ENCODE data around the gene ZFYVE27.

Gene ZFYVE27

DNA sequence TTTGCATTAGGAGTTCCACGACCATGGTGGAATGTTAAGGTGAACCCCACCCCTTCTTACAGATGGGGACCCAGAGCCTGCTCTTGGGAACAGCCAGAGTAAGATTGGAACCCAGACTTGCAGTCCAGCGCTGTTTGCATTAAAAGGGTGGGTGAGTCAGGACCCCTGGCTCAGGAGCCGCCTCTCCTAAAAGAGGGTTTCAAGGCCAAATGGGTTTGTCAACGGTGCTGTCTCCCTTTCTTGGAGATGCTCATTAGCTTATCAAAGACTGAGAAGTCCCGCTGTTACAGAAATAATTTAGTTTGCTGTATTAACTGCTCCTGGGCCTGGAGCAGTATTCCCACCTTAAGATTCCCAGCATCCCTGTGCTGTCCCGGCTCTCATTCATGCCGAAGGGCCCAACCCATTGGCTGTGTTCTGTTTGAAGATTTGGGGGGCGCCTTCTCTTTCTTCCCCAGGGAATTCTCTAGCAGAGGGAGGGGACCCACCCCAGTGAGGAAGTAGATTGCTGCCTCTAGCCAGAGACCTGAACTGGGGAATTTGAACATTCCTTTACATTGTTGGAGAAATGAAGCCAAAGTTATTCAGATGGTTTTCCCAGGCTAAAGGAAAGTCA is 21.6 kb upstream of the ZFYVE27 start:
- DNase-seq, result no peak

DNA sequence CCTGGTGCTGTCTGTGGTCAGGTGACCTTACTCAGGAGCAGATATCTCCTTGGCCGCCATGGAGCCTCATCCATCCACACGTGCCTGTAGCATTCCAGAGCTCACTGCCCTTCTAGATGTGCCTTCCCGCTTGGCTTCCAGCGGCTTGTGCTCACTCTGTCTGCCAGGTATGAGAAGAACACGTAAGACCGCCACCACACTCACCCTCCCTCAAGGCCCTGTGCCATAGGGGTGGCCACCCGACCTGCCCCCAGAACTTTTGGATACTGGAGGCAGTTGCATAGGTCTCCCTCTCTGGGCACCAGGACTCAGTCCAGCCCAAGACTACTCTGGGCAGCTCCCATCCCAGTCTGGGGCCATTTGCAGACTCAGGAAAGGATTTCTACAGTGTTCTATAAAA is 19.3 kb upstream of the ZFYVE27 start:
- DNase-seq, result no peak

DNA sequence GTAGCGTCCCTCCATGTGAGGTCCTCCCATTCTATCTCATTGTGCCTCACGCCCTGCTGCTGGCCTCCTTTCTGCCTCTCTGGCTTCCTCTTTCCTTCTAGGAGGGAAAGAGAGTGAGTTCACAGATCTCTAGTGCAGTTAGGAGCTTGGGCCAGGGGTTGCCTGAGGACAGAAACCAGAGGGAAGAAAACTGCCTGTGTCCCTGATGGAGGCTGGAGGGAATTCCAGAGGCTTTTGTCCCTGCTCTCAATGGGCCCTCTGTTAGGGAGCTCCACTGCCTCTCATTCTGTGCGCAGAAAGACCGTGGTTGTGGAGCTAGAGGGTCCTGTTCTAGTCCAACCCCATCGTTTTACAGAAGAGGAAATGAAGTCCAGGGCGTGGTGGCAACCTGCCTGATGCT is 18.8 kb upstream of the ZFYVE27 start:
- no peak for DNase-seq

DNA sequence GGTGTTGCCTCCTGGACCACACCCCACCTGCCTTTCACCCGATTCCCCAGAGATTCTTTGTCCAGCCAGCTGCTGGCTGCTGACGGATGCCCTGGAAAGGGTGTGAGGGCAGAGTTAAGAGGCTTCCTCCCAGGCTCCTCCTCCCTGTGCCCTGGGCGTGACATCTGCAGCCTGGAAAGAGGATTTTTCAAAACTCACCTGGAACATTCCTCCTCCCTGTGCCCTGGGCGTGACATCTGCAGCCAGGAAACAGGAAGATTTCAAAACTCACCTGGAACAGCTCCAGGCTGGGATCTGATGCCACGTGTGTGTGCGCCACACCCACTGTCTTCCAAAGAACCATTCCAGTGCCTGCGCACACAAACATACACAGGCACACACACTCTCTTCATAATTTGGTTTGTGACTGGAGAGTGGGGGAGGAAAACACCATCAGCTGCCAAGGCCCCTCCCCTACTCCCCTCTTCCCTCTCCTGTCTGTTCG is 18.2 kb upstream of the ZFYVE27 start:
- DNase-seq, result no peak

DNA sequence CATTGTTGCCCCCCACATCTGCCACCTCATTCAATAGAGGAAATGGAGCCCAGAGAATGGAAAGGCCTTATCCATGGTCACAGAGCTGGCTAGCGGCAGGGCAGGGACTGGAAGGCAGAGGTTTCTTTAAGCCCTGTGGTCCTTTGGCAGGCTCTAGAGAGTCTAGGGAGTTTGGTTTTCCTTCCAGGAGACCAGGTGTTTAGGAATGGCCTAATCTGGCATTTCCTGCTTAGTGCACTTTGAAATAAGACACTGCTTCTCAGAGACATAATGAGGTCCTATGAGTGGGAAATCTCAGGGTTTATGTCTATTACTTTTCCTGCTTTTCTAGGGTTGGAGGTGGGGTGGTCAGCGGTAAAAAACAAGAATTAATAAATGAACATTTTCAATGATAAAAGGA is 17.3 kb upstream of the ZFYVE27 start:
- no peak for DNase-seq

DNA sequence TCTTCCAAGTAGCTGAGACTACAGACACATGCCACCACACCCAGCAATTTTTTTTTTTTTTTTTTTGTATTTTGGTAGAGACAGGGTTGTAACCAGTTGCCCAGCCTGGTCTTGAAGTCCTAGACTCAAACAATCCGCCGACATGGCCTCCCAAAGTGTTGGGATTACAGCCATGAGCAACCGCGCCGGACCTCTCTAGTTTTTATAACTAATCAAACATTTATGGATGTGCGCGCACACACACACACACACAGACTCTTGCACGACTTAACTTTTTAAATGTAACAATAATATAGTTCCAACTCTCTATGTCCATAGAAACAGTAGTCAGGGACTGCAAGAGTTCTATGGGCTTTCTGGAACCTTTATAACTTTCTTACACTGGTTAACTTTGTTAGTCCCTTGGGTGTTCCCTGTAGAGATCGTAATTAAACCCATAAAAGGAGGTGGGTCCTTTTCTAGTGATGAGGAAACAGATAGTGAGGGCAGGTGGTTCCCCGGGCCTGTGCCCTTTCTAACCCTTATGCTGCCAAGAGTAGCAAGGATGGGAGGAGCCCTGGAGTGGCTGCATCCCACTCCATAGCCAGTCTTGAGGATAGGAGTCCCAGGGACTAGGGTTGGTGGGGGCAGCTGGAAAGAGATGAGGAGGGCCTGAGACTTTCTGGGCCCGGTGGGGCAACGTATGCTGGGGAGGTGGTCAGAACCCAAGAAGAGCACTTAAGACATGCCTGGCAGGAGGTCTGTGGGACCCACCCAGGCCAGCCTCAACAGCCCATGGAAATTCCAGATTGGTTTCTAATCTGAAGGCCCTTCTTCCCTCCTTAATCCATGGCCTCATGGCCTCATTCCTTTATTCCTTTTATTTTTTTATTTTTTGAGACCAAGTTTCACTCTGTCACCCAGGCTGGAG is 14.8 kb upstream of the ZFYVE27 start:
- no peak for DNase-seq

DNA sequence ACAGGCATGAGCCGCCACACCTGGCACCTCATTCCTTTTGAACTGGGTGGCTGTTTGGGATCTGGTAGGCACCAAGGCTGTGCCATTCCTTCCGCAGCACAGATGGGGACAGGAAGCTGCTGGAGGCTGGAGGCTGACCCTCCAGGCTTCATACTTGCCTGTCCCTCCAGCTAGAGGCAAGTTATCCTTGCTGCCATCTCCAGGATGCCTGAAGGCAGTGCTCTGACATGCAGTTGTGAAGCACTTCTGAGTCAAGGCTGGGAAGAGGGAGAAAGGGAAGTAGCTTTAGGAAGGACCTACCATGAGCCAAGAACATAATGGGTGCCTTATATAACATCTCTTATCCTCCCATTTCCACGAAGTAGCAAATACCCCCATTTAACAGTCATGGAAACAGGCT is 13.9 kb upstream of the ZFYVE27 start:
- DNase-seq, result no peak

DNA sequence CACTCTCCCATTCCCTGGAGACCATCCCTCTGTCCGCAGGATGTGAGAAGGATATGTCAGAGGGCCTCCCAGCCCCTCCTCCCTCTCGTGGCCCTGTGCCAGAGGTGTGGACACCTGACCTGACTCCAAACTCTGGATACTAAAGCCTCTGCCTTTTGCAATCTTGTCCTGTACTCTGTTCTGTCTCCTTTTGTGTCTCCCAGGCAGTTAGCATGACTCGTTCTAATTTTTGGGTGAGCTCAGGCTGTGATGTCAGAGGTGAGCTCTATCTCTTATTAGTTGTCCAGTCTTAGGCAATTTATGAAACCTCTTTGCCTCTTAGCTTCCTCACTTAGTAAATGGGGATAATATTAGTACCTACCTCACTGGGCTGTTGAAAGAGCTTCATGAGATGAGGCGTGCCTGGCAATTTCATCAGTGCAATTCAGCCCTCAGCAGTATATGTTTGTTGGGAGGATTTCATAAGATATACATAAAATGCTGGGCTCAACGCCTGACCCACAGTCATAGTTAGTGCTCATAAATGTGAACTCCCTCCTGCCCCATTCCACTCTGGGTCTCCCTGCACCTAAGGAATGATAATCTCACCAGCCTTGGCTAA is 12.5 kb upstream of the ZFYVE27 start:
- no peak for DNase-seq

DNA sequence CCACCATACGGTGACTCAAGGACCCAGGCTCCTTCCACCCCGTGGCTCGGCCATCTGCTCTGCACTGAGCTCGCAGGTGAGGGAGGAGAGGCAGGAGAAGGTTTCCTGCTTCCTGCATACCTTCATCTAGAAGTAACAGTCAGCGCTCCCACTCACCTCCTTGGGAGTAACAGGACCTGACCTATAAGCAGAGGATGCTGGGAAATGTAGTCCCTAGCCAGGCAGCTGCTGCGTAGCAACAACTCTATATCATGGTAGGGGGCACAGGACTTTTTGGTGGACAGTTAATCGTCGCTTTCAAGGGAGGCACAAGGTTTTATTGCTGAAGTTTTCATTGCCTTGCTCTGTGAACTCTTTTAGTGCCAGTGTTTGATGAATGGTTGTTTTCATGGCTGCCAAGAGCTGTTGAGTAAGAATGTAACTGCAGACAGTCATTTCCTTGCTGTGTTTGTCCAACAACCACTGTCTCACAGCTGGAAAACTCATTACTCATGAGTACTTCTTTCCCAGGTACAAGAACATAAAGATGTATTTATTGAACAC is 10.2 kb upstream of the ZFYVE27 start:
- DNase-seq, result no peak

DNA sequence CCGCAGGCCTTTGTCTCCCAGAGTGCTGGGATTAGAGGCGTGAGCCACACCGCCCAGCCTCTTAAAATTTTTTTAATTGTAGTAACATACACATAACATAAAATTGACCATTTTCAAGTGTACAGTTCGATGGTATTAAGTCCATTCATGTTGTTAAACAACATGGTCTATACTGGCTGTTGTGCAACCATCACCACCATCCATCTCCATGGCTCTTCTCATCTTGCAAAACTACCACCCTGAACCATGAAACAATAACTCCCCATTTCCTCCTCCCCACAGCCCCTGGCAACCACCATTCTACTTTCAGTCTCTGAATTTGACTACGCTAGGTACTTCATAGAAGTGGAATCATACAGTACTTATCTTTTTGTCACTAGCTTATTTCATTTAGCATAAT is 7.9 kb upstream of the ZFYVE27 start:
- DNase-seq, result no peak

DNA sequence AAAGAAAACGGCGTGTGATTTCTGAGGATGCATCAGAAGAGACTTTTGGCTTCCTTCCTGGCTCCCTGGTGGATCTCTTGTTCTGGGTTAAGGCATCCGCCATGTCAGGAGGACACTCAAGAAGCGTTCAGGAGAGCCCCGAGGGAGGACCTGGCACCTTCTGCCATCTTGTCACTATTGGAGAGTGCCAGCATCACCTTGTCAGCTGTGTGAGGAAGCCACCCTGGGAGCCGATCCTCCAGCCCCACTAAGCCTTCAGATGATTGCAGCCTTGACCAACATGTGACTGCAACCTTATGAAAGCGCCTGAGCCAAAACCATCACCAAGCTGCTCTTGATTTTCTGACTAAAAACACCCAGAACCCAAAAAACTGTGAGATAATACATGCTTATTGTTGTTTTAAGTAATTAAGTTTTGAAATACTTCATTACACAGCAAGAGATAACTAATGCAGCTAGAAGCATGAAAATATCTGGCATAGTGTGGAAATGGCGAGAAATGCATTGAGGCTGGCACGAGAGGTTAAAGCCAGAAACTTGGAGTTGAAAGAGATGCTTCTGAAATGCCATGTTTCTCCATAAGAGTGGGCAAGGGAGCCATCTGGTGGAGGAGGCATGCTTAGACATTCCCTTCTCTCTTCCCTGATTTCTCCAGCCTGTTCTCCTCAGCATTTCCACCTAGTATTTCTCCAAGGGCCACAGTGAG is 5.4 kb upstream of the ZFYVE27 start:
- DNase-seq, result peak; percentile 8

DNA sequence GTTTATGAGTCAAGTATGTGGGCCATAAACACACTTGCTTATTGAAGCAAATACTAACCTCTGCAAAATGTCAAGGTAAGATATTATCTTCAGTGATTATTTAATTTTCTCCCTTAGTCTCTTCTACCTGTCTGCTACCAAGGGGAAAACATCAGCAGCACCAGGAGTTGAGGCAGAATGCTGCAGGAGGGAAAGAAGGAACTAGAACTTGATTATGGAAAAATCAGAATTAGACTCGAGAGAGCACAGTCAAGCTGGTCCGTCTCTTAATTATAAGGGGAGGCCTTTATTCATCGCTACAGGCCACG is 4.9 kb upstream of the ZFYVE27 start:
- no peak for DNase-seq

DNA sequence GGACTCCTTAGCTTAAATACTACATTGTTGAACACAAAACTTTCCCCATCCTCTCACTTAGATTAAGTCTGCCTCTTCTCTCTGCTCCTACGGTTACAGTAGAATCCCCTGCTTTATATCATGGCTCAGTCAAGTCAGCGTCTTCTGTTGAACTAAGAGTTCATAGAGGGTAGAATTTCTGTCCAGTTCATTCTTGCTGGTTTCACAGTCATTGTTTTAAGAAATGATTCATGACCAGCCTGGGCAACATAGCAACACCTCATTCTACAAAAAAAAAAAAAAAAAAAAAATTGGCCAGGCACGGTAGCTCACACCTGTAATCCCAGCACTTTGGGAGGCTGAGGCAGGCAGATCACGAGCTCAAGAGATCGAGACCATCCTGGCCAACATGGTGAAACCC is 3.7 kb upstream of the ZFYVE27 start:
- DNase-seq, result no peak

DNA sequence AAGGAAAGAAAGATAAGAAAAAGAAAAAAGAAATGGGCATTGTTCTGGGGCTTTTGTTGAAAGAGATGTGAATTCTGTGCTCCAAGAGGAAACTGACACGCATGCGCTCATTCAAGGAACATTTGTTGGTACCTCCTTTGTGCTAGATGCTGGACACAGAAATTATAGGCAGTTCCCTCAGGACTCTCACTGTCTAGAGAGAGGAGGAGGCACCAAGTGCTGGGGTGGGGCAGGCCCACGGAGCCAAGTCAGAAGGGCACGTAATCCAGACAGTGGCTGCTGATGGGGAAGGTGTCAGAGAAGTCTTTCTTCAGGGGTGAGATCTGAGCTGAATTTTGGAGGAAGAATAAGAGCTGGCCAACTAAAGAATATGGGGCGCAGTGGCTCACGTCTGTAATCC is 2.9 kb upstream of the ZFYVE27 start:
- DNase-seq, result no peak

DNA sequence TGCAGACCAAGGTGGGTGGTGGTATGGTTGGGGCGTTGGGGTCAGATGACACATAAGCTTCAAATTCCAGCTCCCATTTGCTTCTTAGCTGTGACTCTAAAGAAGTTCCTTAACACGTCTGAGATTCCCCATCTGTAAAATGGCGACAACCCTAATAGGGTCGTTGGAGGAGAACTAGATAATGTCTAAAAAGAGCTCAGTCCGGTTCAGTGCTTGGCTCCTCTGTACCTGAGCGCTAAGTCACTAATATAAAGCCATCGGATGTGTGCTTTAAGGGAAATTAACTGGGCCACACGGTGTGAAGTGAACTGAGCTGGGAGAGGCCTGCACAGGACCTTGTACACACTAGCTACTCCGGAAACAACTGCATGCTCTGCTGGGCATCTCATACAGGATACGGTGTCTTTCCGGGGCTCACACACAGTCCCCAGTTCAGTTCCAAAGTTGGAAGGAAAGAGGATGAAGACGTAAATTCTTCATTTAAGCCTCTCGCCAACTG is 476 bp upstream of the ZFYVE27 start:
- DNase-seq, result no peak

DNA sequence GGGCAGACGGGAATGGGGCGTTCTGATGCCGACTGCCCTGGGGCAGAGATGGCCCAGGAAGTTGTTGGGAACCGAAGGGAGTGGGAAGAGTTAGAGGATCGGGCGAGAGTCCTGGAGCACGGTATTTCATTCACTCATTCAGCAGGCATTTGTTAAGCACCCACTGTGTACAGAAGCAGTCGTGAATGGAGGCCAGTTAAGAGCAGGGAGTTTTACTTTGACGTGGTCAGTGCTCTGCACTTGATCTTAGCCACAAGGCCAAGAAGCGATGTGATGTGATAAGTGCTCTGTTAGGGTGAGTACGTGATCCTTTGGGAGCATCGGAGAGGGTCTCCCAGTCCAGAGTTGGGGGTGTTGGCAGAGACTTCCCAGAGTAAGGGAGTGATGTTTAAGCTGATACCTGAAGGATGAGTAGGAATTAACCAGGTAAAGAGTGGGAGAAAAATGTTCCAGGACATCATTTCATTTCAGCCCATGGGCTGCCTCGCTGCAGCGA is 890 bp downstream of the ZFYVE27 start:
- DNase-seq, result no peak

DNA sequence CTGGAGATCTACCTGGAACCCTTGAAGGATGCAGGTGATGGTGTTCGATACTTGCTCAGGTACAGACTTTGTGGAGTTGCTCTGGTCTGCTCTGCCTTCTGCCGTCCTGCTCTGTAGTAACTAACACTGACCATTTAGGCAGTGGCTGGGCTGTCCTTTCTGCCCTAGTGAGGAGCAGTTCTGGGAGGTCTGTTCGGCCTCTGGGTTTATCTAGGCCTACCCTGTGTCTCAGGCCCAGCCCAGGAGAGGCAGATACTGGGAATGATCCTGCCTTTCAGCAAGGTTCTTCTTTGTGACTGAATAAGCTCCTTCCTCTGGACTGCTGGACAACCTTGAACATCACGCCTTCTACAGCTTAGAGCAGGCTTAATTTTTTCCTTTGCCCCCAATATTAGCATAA is 1.7 kb downstream of the ZFYVE27 start:
- DNase-seq, result no peak

DNA sequence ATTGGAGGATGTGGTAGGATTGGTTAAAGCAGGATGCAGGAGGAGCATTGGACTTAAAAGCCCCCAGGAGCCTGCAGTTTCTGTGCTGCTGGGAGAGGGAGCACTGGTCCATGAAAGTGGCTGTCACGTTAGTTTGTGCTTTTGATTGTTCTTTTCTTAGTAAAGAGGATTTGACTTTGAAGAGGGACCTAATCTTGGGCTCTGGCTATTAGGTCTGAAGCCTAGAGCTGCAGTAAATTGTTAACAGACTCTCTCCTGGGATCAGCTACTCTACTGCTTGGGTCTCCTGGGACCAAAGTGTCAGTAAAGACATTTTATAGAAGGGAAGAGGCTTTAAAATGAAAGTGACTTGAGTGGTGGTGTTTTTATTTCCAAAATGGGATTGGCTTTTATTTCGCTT is 3.7 kb downstream of the ZFYVE27 start:
- no peak for DNase-seq

DNA sequence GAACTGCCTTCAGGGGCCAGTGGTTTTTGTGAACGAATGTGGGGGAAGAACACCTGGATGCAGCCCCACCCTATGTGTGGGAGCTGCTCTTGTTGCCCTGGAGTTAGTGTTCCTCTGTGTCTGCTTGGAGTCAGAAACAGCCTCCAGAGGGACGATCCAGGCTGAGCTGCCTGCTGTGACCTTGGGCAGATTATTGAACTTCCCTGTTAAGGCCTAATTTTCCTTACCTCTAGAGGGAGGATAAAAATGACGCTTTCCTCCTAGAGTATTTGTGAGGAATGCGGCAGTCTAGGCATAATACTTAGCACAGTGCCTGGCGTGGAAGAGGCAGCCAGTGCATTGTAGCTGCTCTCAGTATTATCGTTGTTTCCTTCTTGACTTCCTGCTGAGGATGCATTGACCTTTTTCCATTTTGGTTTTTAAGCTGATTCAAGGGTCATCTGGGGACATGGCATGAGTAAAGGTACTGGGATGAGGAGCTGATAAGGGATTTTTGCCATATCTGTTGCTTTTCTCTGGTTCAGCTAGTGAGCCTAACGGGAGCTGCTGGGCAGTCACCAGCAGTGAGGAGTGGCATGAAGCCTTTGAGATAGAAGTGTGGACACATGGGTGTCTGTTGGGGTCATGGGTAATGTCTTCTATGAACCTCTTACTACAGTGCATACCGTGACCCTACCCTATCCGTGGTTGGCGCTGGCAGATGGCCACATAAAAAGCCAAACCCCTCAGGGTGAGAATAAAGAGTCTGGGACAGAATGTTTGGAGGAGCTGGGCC is 6.4 kb downstream of the ZFYVE27 start:
- no peak for DNase-seq

DNA sequence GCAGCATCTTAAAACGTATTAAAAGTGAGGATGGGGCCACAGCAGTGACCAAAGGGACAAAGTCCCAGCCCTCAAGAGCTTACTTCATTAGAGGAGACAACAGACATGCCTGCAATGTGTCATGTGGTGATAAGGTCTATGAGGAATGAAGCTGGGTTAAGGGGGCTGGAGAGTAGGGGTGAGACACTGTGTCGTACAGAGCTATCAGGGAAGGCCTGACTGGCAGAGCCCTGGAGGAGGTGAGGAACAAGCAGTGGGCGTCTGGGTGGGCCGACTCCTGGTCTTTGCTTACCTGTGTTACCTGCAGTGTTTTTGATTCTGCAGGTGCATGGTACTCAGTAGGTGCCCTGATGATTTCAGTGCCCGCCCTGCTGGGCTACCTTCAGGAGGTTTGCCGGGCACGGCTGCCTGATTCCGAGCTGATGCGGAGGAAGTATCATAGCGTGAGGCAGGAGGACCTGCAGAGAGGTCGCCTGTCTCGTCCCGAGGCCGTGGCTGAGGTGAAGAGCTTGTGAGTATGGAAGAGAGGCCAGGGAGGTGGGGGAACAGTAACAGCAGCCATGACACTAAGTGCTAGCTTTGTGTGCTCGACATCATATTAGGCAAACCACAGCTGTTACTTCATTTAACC is 7.6 kb downstream of the ZFYVE27 start:
- DNase-seq, result no peak

DNA sequence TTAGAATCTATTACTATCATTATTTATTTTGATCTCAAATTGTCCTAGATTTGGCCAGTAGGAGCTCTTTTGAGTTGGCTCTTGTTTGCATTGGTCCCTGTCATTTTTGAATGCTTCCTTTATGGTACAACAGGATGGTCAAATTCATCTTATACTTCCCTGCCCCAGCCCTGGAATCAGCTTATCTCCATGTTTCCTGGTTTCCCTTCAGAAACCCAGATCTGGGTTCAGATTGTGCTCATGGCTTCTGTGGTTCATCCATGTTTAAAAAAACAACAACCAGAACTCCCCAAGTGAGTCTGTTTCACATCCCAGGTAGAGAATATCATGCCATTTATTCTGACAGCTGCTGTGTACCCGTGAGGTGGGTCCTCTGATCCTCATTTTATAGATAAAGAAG is 10.6 kb downstream of the ZFYVE27 start:
- DNase-seq, result no peak

DNA sequence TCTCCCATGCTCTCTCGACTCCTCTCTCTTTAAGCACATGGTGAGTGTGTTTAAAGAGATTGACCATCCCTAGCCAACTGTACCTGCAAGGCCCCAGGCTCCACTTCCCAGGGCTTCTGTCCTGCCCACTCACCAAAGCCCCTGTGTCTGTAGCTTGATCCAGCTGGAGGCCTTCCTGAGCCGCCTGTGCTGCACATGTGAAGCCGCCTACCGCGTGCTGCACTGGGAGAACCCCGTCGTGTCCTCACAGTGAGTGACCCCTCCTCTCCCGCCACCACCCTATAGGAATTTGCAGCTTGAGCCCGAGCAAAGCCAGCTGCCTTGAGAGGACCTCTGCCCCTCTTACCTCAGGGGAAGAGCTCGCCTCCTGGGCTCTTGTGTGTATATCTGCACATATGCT is 11.2 kb downstream of the ZFYVE27 start:
- no peak for DNase-seq

All from NCI-H446 treated with DMSO at 0.1 percent for 48 hours (cell line).